Measurements from ENCODE around the gene MND1. TPM values are rescaled to one million over a fixed set of nuclear protein-coding genes. Genes with fewer than 3 reads are reported as not detected.

MND1 gene
- total RNA-seq, 2 experiments from 2014 or later = 59.4 to 101 TPM

- peak; percentile 81 for DNase-seq (ENCODE audit: low spot score)
- TSS peak; percentile 88 for BruUV-seq (replicated peaks)
- intact Hi-C loops (cut with micrococcal nuclease; ENCODE audit: unreplicated experiment) = loop anchor here (1.0 to 5.0 kb wide), 2 partner anchors 28 to 777 kb away; no protein-coding TSS in a partner anchor
- H4K20me1 ChIP-seq (ENCODE audit: insufficient read depth, low read length) = no peaks in the 10 kb centered on the region
- TF ChIP-seq CTCF (conservative IDR thresholded peaks at IDR 0.05; ENCODE audit: low read length) (peak; percentile 49), EZH2phosphoT487 (IDR thresholded peaks at IDR 0.05; ENCODE audit: borderline replicate concordance, low read depth, low read length) (no peak)
- H3K4me2 ChIP-seq (ENCODE audit: low read length) = peak overlapping the region; percentile 97
- H2AFZ ChIP-seq (ENCODE audit: low read length) = peak overlapping the region; percentile 48; the same call in 1 of the 2 replicates
- H3K9me2 ChIP-seq (ENCODE audit: insufficient read depth, low read length) = no peaks in the 10 kb centered on the region
- H3K9me3 ChIP-seq (ENCODE audit: low read length) = no peaks in the 10 kb centered on the region
- peak overlapping the region; percentile 94 for H3K27ac ChIP-seq (ENCODE audit: low read depth, low read length, poor library complexity, severe bottlenecking)
- H3K79me2 ChIP-seq (ENCODE audit: insufficient read depth, low read depth, low read length) = peaks cover 25% of the 10 kb centered on the region; the same call in 1 of the 2 replicates
- no peaks in the 10 kb centered on the region for H3K36me3 ChIP-seq (ENCODE audit: insufficient read depth, low read length)
- ChIA-PET CTCF (ENCODE audit: unreplicated experiment) (interaction anchor here (1.1 kb wide), 1 partner anchor 28 kb away, joined by 3 read pairs; no protein-coding TSS in a partner anchor), POLR2A (interaction anchor here (0.5 to 3.5 kb wide), 15 partner anchors 10 to 773 kb away, joined by 3 to 54 read pairs (median 4); partner anchors contain the start of gene TMEM131L)
- H3K4me1 ChIP-seq (ENCODE audit: insufficient read depth, low read length, poor library complexity, severe bottlenecking) = peaks cover 94% of the 10 kb centered on the region
- peak overlapping the region; percentile 67 for H3K4me3 ChIP-seq (ENCODE audit: low read depth, low read length, poor library complexity, severe bottlenecking)
These were observed 94.6 kb downstream of the MND1 start for GRCh38 chr4:153438916-153439756.

GRCh38 chr4:153439831-153440230 lies 95.3 kb downstream of the MND1 start:
- H3K79me2 ChIP-seq (ENCODE audit: insufficient read depth, low read depth, low read length) = peaks cover 19% of the 10 kb centered on the region; the same call in 1 of the 2 replicates
- peak overlapping the region; percentile 94 for H3K27ac ChIP-seq (ENCODE audit: low read depth, low read length, poor library complexity, severe bottlenecking)
- no peaks in the 10 kb centered on the region for H3K9me3 ChIP-seq (ENCODE audit: low read length)
- ChIA-PET CTCF (ENCODE audit: unreplicated experiment) (interaction anchor here (1.1 kb wide), 1 partner anchor 28 kb away, joined by 3 read pairs; no protein-coding TSS in a partner anchor), POLR2A (interaction anchor here (0.8 to 3.5 kb wide), 5 partner anchors 10 to 96 kb away, joined by 3 to 33 read pairs (median 3); no protein-coding TSS in a partner anchor)
- peaks cover 87% of the 10 kb centered on the region for H3K4me1 ChIP-seq (ENCODE audit: insufficient read depth, low read length, poor library complexity, severe bottlenecking)
- peak overlapping the region; percentile 67 for H3K4me3 ChIP-seq (ENCODE audit: low read depth, low read length, poor library complexity, severe bottlenecking)
- TF ChIP-seq EZH2phosphoT487 (IDR thresholded peaks at IDR 0.05; ENCODE audit: borderline replicate concordance, low read depth, low read length) (no peak), CTCF (conservative IDR thresholded peaks at IDR 0.05; ENCODE audit: low read length) (peak; percentile 17; the same call in 1 of the 2 replicates)
- peak overlapping the region; percentile 97 for H3K4me2 ChIP-seq (ENCODE audit: low read length)
- BruUV-seq (replicated peaks) = TSS peak; percentile 65
- no peaks in the 10 kb centered on the region for H3K9me2 ChIP-seq (ENCODE audit: insufficient read depth, low read length)
- peak overlapping the region; percentile 72; the same call in 1 of the 2 replicates for H2AFZ ChIP-seq (ENCODE audit: low read length)
- peak; percentile 50 for DNase-seq (ENCODE audit: low spot score)
- intact Hi-C loops (cut with micrococcal nuclease; ENCODE audit: unreplicated experiment) = loop anchor here (1.0 to 5.0 kb wide), 2 partner anchors 27 to 778 kb away; no protein-coding TSS in a partner anchor
- no peaks in the 10 kb centered on the region for H4K20me1 ChIP-seq (ENCODE audit: insufficient read depth, low read length)
- H3K36me3 ChIP-seq (ENCODE audit: insufficient read depth, low read length) = no peaks in the 10 kb centered on the region

Data from OCI-LY7 (cell line).